H9 (cell line): Measurements from ENCODE around the gene FHL1. TPM values are rescaled to one million over a fixed set of nuclear protein-coding genes. Genes with fewer than 3 reads are reported as not detected.
A peak's percentile ranks its signal among the peaks of the same experiment; 100 is the strongest.

ENCODE experiments used
- DNase-seq: peaks from one replicate; pipeline ENCODE4 v3.0.0-alpha.2; 2017
- H2AFZ ChIP-seq: one replicate; pipeline ENCODE4 v1.6.1; 2013; ENCODE audit warnings: mild to moderate bottlenecking, low read length, control low read depth, moderate library complexity
- H2AK5ac ChIP-seq: 2 replicates; pipeline ENCODE4 v1.6.1; 2013; ENCODE audit warnings: low read length, control low read depth, mixed read lengths; ENCODE audit not compliant: insufficient read length
- H2BK120ac ChIP-seq: one replicate; pipeline ENCODE4 v1.6.1; 2013; ENCODE audit warnings: low read depth, mild to moderate bottlenecking, low read length, control low read depth, inconsistent platforms; ENCODE audit not compliant: poor library complexity, severe bottlenecking
- H2BK12ac ChIP-seq: 2 replicates; pipeline ENCODE4 v1.6.1; 2013; ENCODE audit warnings: low read length, control low read depth, mixed read lengths, low read depth; ENCODE audit not compliant: insufficient read length
- H2BK15ac ChIP-seq: 2 replicates; pipeline ENCODE4 v1.6.1; 2013; ENCODE audit warnings: low read depth, low read length, control low read depth
- H2BK20ac ChIP-seq: one replicate; pipeline ENCODE4 v1.6.1; 2013; ENCODE audit warnings: low read depth, mild to moderate bottlenecking, low read length, control low read depth, inconsistent platforms; ENCODE audit not compliant: poor library complexity, severe bottlenecking
- H2BK5ac ChIP-seq: 2 replicates; pipeline ENCODE4 v1.6.1; 2013; ENCODE audit warnings: low read length, control low read depth, mixed read lengths; ENCODE audit not compliant: insufficient read length
- H3K14ac ChIP-seq: 2 replicates; pipeline ENCODE4 v1.6.1; 2013; ENCODE audit warnings: low read length, control low read depth; ENCODE audit not compliant: insufficient read depth
- H3K18ac ChIP-seq: 2 replicates; pipeline ENCODE4 v1.6.1; 2013; ENCODE audit warnings: low read depth, mild to moderate bottlenecking, mixed read lengths, low read length, control low read depth; ENCODE audit not compliant: insufficient read length
- H3K23ac ChIP-seq: 2 replicates; pipeline ENCODE4 v1.6.1; 2013; ENCODE audit warnings: low read length, control low read depth, mixed read lengths, low read depth; ENCODE audit not compliant: insufficient read length
- H3K23me2 ChIP-seq: 2 replicates; pipeline ENCODE4 v1.6.1; 2013; ENCODE audit warnings: low read depth, mild to moderate bottlenecking, mixed read lengths, low read length, control low read depth; ENCODE audit not compliant: insufficient read length, poor library complexity, severe bottlenecking
- H3K27ac ChIP-seq: 2 replicates; pipeline ENCODE4 v1.5.1; 2013; ENCODE audit warnings: low read length, control low read depth, mixed read lengths, low read depth; ENCODE audit not compliant: insufficient read length
- H3K27me3 ChIP-seq: 2 replicates; pipeline ENCODE4 v1.6.1; 2013; ENCODE audit warnings: low read length, control low read depth, inconsistent platforms; ENCODE audit not compliant: insufficient read depth
- H3K4ac ChIP-seq: 2 replicates; pipeline ENCODE4 v1.6.1; 2013; ENCODE audit warnings: low read depth, mild to moderate bottlenecking, control low read depth, inconsistent platforms, low read length, moderate library complexity
- H3K4me1 ChIP-seq: 2 replicates; pipeline ENCODE4 v1.6.1; 2013; ENCODE audit warnings: low read length, control low read depth, inconsistent platforms; ENCODE audit not compliant: insufficient read depth
- H3K4me2 ChIP-seq: 2 replicates; pipeline ENCODE4 v1.6.1; 2013; ENCODE audit warnings: low read length, control low read depth, mixed read lengths; ENCODE audit not compliant: insufficient read length, insufficient read depth
- H3K56ac ChIP-seq: 2 replicates; pipeline ENCODE4 v1.6.1; 2013; ENCODE audit warnings: low read depth, mild to moderate bottlenecking, mixed read lengths, low read length, control low read depth; ENCODE audit not compliant: insufficient read length
- H3K79me1 ChIP-seq: 2 replicates; pipeline ENCODE4 v1.6.1; 2013; ENCODE audit warnings: low read depth, mild to moderate bottlenecking, moderate library complexity, low read length, control low read depth, inconsistent platforms; ENCODE audit not compliant: insufficient read depth, poor library complexity, severe bottlenecking
- H3K79me2 ChIP-seq: 2 replicates; pipeline ENCODE4 v1.6.1; 2013; ENCODE audit warnings: low read length, control low read depth, inconsistent platforms; ENCODE audit not compliant: insufficient read depth
- H3K9ac ChIP-seq: 2 replicates; pipeline ENCODE4 v1.6.1; 2013; ENCODE audit warnings: low read length, control low read depth, mixed read lengths; ENCODE audit not compliant: insufficient read length; ENCODE audit errors: extremely low read depth
- H3K9me3 ChIP-seq: one replicate; pipeline ENCODE4 v1.6.1; 2013; ENCODE audit warnings: low read depth, low read length, inconsistent platforms; ENCODE audit not compliant: control insufficient read depth
- H3T11ph ChIP-seq: one replicate; pipeline ENCODE4 v1.6.1; 2013; ENCODE audit warnings: mild to moderate bottlenecking, low read length, control low read depth, inconsistent platforms
- H4K20me1 ChIP-seq: one replicate; pipeline ENCODE4 v1.6.1; 2013; ENCODE audit not compliant: control insufficient read depth, insufficient read length, insufficient read depth
- H4K5ac ChIP-seq: 2 replicates; pipeline ENCODE4 v1.6.1; 2013; ENCODE audit warnings: low read depth, mild to moderate bottlenecking, mixed read lengths, low read length, control low read depth; ENCODE audit not compliant: insufficient read length
- H4K8ac ChIP-seq: replicated peaks from 2 replicates; pipeline ENCODE4 v1.6.1; 2013; ENCODE audit warnings: low read length, control low read depth, mixed read lengths, low read depth; ENCODE audit not compliant: insufficient read length
- H4K91ac ChIP-seq: 2 replicates; pipeline ENCODE4 v1.6.1; 2013; ENCODE audit warnings: low read depth, mild to moderate bottlenecking, moderate library complexity, mixed read lengths, low read length, control low read depth; ENCODE audit not compliant: insufficient read length
- H3K27ac Mint-ChIP-seq, 3 experiments: 2 replicates in 2 of 3; 3 replicates in 1 of 3; pipeline ENCODE4 v1.8.0; 2020 to 2021; ENCODE audit warnings: mixed read lengths in 3 of 3, mild to moderate bottlenecking in 1 of 3, moderate library complexity in 1 of 3
- H3K27me3 Mint-ChIP-seq: 2 replicates; pipeline ENCODE4 v1.8.0; 2021; ENCODE audit warnings: low read depth, mild to moderate bottlenecking, moderate library complexity, mixed read lengths
- H3K36me3 Mint-ChIP-seq, 3 experiments: 2 replicates in 2 of 3; 3 replicates in 1 of 3; pipeline ENCODE4 v1.8.0; 2020 to 2021; ENCODE audit warnings: low read depth in 3 of 3, mixed read lengths in 3 of 3; ENCODE audit not compliant: insufficient read depth in 1 of 3
- H3K4me1 Mint-ChIP-seq, 2 experiments: 2 replicates each; pipeline ENCODE4 v1.8.0; 2020; ENCODE audit warnings: mixed read lengths in 2 of 2
- H3K4me3 Mint-ChIP-seq, 2 experiments: 2 replicates in 1 of 2; 3 replicates in 1 of 2; pipeline ENCODE4 v1.8.0; 2020 to 2021; ENCODE audit warnings: mild to moderate bottlenecking in 2 of 2, mixed read lengths in 2 of 2, moderate library complexity in 1 of 2
- H3K9me3 Mint-ChIP-seq, 2 experiments: 2 replicates in 1 of 2; 3 replicates in 1 of 2; pipeline ENCODE4 v1.8.0; 2020; ENCODE audit warnings: mild to moderate bottlenecking in 2 of 2, mixed read lengths in 2 of 2, moderate library complexity in 1 of 2
- CTCF ChIP-seq: fragments of 200-600 bp; sonication (generic); conservative IDR thresholded peaks from 3 replicates; pipeline ENCODE4 v1.8.0; 2021; ENCODE audit warnings: antibody characterized with exemption, mild to moderate bottlenecking
- WGBS: extraction: QIAGEN DNeasy Blood & Tissue Kit; methylation state at CpG from one replicate; pipeline ENCODE4 v1.1.7; 2013; ENCODE audit warnings: missing lambda C conversion rate, low lambda C conversion rate, mixed read lengths; ENCODE audit not compliant: insufficient read length; ENCODE audit errors: extremely low coverage; 5-methylcytosine and 5-hydroxymethylcytosine counted together
- total RNA-seq: library from RNA; stranded (reverse); gene quantifications from 2 replicates; pipeline ENCODE4 v1.2.1, GENCODE V29; 2021

The FHL1 gene
- total RNA-seq, 1 experiment from 2014 or later = 20.0 TPM

- no peak overlapping the region for H2BK20ac ChIP-seq
- H3K56ac ChIP-seq = no peak overlapping the region
- H3K4me3 Mint-ChIP-seq = peak overlapping the region; percentile 70 to 84
- no peak overlapping the region for H4K91ac ChIP-seq
- H3K9me3 ChIP-seq = no peaks in the 10 kb centered on the region
- no peak overlapping the region for H2BK12ac ChIP-seq
- DNase-seq = no peak
- H3K4me1 Mint-ChIP-seq = peaks cover 11 to 16% of the 10 kb centered on the region in 2 experiments
- no peak overlapping the region for H3K23ac ChIP-seq
- H2AFZ ChIP-seq = no peak overlapping the region
- H4K5ac ChIP-seq = no peak overlapping the region
- no peak overlapping the region for H4K8ac ChIP-seq
- H3K27ac ChIP-seq = no peak overlapping the region
- no peaks in the 10 kb centered on the region for H3K4me1 ChIP-seq
- no peak overlapping the region for H3T11ph ChIP-seq
- H3K79me2 ChIP-seq = no peaks in the 10 kb centered on the region
- H3K18ac ChIP-seq = no peak overlapping the region
- peaks cover 35 to 45% of the 10 kb centered on the region in 2 experiments for H3K9me3 Mint-ChIP-seq
- no peaks in the 10 kb centered on the region for H3K27me3 ChIP-seq
- H3K79me1 ChIP-seq = no peaks in the 10 kb centered on the region
- H2AK5ac ChIP-seq = no peak overlapping the region
- H3K4ac ChIP-seq = no peak overlapping the region
- H3K4me2 ChIP-seq = peak overlapping the region; percentile 59
- H2BK120ac ChIP-seq = no peak overlapping the region
- no peaks in the 10 kb centered on the region; the same call in 1 of the 2 replicates for H3K27me3 Mint-ChIP-seq
- no peaks in the 10 kb centered on the region; a peak in 2 of 7 replicates for H3K36me3 Mint-ChIP-seq
- H4K20me1 ChIP-seq = no peaks in the 10 kb centered on the region
- H3K14ac ChIP-seq = no peak overlapping the region
- peak overlapping the region; percentile 68 for H3K9ac ChIP-seq
- WGBS = 100% methylated on average over 1 of the region's 53 CpGs
- H3K27ac Mint-ChIP-seq = no peak overlapping the region
- no peak overlapping the region for H2BK5ac ChIP-seq
- no peak overlapping the region for H2BK15ac ChIP-seq
- H3K23me2 ChIP-seq = peaks cover 3% of the 10 kb centered on the region
- TF ChIP-seq CTCF = no peak
These were observed 103.1 kb downstream of the FHL1 start for GRCh38 chrX:136250191-136251040.
